AML-193 (cell line): ENCODE results near the gene RASA3.
"Not testable (repeated sequence)": the region's sequence is repeated elsewhere in the genome, so short reads cannot be mapped to it uniquely, and the experiment has no call there.

Source experiments
- DNase-seq, 2 experiments: peaks; one replicate each; lab custom pipeline; 2025; lab: John Stamatoyannopoulos, UW

RASA3 gene

GRCh38 chr13:114132419-114133121 is at the start of gene RASA3:
Gene RASA3 (minus strand): TSS chr13:114132623. CDS start chr13:114132489, 134 bp downstream.
- peak; percentile 63 to 78 for DNase-seq

GRCh38 chr13:114179087-114179658 is 46.8 kb upstream of the RASA3 start, which contains the start of gene CFAP97D2:
Gene CFAP97D2 (plus strand): TSS chr13:114179257. CDS start chr13:114179331, 74 bp downstream.
- DNase-seq: no peak

- no peak for DNase-seq
Measured at GRCh38 chr13:114177245-114178010, 45.0 kb upstream of the RASA3 start.

- not testable (repeated sequence) for DNase-seq
Measured at GRCh38 chr13:114176359-114176902, 44.0 kb upstream of the RASA3 start.

- no peak for DNase-seq
Measured at GRCh38 chr13:114174529-114174961, 42.1 kb upstream of the RASA3 start.

- DNase-seq: no peak
Measured at GRCh38 chr13:114173745-114174144, 41.3 kb upstream of the RASA3 start.

- no peak for DNase-seq
Measured at GRCh38 chr13:114173272-114173671, 40.8 kb upstream of the RASA3 start.

GRCh38 chr13:114167885-114168284 is 35.5 kb upstream of the RASA3 start:
- DNase-seq: no peak

GRCh38 chr13:114167426-114167825 is 35.0 kb upstream of the RASA3 start:
- no peak for DNase-seq

GRCh38 chr13:114166381-114167131 is 34.1 kb upstream of the RASA3 start:
- DNase-seq: no peak

- DNase-seq: no peak
Measured at GRCh38 chr13:114164681-114165429, 32.4 kb upstream of the RASA3 start.

- DNase-seq: no peak
Measured at GRCh38 chr13:114164053-114164452, 31.6 kb upstream of the RASA3 start.

GRCh38 chr13:114162533-114162922 is 30.1 kb upstream of the RASA3 start:
- no peak for DNase-seq

GRCh38 chr13:114161644-114162532 is 29.5 kb upstream of the RASA3 start:
- peak; percentile 69 to 72 for DNase-seq

- no peak for DNase-seq
Measured at GRCh38 chr13:114161028-114161556, 28.7 kb upstream of the RASA3 start.

GRCh38 chr13:114158869-114159666 is 26.6 kb upstream of the RASA3 start:
- DNase-seq: not testable (repeated sequence)

GRCh38 chr13:114157869-114158495 is 25.6 kb upstream of the RASA3 start:
- DNase-seq: no peak
